ENCODE results near the gene CDC42EP2.

Gene CDC42EP2

GRCh38 chr11:65356394-65356972 lies 41.8 kb downstream of the CDC42EP2 start:
- no peak for DNase-seq (ENCODE audit: low spot score)

- DNase-seq (ENCODE audit: low spot score) = no peak
Observed at GRCh38 chr11:65357856-65358356, 43.2 kb downstream of the CDC42EP2 start.

DNA sequence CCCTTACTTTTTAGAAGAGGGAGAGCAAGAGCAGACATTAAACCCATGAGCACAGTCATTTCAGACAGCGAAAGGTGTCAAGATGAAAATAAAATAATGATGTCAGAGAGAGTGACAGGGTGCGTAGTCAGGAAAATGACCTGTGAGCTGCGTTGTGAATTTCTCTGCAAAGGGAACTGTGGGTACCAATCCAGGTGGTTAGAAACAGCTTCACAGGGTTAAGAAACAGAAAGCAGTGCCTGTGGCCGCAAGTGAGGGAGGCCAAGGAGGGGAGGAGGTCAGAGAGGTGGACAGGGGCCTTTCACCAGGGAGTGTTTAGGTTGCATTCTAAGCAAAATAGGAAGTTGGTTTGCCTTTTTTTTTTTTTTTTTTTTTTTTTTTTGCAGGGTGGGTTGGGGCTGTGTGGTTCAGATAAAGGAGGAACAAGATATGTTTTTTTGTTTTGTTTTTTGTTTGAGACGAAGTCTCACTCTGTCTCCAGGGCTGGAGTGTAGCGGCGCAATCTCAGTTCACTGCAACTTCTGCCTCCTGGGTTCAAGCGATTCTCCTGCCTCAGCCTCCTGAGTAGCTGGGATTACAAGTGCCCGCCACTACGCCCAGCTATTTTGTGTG lies 47.8 kb downstream of the CDC42EP2 start:
- DNase-seq (ENCODE audit: low spot score) = no peak

DNA sequence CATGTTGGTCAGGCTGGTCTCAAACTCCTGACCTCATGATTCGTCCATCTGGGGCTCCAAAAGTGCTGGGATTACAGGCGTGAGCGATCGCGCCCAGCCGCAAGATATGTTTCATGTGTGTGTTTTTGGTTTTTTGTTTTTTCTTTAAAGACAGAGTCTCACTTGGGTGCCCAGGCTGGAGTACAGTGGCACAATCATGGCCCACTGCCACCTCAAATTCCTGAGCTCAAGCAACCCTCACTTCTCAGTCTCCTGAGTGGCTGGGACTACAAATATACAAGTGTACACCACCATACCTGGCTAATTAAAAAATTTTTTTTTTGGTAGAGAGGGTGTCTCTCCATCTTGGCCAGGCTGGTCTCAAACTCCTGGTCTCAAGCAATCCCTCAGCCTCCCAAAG lies 48.3 kb downstream of the CDC42EP2 start:
- DNase-seq (ENCODE audit: low spot score) = no peak

- no peak for DNase-seq (ENCODE audit: low spot score)
Observed at GRCh38 chr11:65363770-65364169, 49.1 kb downstream of the CDC42EP2 start.

DNA sequence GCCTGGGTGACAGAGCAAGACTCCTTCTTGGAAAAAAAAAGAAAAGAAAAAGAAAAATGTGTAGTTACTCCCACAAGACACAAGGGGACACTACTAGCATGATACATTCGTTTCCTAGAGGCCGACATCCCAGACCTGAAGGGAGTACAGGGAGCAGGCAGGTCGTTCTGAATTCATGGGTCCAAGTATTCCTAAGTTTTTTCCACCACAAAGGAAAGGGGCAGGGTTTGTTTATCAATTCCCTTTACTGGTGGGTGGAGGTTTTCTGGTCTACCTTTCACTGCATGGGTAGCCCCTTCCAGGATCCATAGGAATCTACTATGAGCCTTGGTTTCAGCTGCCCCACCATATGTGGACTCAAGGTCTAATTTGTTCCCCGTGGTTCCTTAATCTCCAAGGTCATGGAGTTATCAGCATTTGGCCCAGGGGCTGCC lies 51.7 kb downstream of the CDC42EP2 start:
- DNase-seq (ENCODE audit: low spot score) = peak; percentile 91

DNA sequence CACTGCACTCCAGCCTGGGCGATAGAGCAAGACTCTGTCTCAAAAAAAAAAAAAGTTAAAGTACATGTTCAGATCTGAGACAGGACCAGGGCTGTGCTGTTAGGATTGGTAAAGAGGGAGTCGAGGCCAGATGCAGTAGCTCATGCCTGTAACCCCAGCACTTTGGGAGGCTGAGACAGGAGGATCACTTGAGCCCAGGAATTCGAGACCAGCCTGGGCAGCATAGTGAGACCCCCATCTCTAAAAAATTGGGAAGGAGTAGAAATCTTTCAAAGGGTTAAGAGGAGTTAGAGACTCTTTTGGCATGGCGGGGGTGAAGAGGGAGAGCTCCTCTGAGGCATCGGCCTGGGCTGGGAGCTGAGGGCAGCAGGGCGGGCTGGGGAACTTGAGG lies 56.0 kb downstream of the CDC42EP2 start:
- DNase-seq (ENCODE audit: low spot score) = no peak
